GOT3 (cell line): ENCODE measurements around the gene SYT13.

Source experiments
- DNase-seq: peaks from one replicate; lab custom pipeline; 2025; ENCODE audit warnings: mixed read lengths; lab: John Stamatoyannopoulos, UW

SYT13 gene

DNA sequence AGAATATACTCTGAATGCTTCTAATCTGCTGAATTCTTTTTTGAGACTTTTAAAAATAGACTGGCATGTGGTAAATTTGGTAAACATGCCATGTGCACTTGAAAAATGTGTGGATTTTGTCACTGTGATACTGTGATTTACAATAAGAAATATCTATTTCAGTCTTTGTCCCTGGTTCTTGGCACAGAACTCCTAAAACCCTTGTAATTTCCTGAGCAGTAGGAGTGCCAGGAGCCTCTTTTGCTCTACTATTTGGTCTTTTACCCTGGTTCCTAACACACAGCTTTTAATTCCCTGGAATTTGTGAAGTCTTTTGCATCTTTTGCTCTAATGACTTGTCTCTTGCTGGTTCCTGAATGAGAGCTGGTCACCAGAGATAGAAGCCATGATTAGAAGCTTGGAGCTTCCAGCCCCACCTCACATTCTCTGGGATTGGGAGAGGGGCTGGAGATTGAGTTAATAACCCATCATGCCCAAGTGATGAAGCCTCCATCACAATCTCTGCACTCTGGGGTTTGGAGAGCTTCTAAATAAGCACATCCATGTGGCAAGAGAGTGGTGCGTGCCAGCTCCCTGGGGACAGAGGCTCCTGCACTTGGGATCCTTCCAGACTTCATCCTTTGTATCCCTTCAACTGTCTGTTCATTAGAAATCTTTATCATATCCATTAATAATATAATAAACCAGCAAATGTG is 27.2 kb upstream of the SYT13 start:
- no peak for DNase-seq

DNA sequence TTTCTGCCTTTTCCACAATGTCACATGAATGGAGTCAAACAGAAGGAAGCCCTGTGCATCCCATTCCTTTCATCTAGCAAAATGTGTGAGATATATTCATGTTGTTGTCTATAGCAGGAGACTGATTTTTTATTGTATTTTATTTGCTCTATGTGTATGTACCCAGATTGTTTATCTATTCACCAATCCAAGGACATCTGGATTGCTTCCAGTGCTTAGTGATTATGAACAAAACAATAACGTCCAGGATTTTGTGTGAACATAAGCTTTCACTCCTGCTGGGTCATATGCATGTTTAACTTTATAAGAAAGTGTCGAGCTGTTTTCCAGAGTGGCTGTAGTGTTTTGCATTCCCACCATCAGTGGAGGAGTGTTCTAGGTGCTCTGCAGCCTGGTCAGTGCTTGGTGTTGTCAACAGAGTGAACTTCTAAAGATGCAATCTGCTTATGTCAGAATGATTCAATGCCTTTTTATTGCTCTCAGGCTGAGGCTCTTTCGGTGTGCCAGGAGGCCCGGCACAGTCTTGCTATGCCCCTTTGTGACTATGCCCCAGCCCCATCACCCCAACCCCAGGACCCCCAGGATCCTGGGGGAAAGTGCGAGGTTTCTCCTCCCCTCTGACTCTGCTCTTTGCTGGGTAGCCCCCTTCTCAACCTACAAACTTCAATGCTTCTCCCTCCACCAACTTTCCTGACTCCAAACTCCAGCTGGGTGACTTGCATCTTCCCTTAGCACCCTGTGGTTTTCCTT is 19.9 kb upstream of the SYT13 start:
- DNase-seq: no peak

DNA sequence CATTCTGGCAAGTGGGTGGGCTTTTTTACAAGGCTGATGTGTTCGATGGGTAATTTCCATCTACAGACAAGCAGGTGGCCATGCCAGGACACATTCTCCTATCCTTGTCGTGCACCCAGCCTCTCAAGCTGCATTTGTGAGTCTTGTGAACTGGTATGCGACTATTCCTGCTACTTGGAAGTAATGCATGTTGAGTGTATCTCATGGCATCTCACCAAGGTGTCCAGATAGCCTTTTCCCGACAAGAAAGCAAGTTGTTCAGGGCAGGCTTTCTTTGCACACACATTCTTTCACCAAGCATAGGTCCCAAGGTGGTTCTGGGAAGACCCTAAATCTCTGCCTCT is 18.8 kb upstream of the SYT13 start:
- no peak for DNase-seq

DNA sequence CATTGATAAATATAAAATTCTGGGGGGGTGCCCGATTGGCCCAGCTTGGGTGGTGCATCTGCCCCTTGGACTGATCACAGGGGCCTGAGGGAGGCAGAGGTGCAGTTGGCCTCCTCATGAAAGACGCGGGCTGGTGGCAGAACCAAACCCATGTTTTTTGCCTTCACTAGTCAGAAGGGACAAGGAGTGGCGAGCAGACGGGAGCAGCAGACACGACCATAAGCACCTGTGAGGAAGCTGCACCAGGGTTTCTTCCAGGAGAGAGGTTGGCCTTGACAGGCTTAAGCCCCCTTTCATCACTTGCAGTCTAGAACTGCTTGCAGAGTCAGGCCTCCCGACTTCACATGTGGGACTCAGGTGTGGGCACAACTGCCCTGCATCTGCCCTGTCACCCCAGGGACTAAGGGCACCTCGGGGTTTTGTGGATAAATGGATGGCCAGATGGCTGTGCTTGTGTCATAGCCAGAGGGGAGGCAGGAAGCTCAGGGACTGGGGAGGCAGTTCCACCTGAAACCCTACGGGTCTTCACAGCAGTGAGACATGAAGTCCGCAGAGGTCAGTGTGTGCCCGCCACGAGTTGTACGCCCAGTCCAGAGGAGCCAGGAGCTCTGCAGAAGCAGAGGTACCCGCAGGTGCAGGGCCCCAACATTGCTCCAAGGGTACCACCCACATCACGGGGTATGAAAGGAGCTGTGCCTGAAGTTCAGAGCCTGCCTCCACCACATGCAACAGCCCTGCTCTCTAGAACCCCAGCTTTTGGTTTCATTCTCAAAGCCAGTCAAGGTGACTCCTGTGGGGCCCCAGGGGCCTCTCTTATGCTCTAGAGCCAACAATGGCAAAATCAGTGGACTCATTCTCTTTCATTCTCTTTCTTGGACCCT is 18.2 kb upstream of the SYT13 start:
- no peak for DNase-seq

DNA sequence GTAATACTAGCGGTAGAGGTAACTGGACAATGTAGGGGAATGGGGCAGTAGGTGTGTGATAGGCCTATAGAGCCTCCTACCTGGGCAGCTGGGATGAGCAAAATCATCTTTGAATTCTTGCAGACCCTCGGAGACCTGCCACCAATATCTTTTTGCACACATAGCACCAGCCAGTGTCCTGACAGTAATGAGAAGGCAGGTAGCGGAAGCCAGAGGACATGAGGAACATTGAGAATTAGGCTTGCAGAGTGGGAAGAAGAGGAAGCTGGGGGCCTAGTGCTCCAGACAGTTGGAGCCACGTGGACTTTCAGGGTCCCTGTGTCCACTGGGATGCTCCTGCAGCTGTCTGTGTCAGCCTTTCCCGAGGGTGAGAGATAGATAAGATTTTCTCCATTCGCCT is 17.2 kb upstream of the SYT13 start:
- DNase-seq: no peak

DNA sequence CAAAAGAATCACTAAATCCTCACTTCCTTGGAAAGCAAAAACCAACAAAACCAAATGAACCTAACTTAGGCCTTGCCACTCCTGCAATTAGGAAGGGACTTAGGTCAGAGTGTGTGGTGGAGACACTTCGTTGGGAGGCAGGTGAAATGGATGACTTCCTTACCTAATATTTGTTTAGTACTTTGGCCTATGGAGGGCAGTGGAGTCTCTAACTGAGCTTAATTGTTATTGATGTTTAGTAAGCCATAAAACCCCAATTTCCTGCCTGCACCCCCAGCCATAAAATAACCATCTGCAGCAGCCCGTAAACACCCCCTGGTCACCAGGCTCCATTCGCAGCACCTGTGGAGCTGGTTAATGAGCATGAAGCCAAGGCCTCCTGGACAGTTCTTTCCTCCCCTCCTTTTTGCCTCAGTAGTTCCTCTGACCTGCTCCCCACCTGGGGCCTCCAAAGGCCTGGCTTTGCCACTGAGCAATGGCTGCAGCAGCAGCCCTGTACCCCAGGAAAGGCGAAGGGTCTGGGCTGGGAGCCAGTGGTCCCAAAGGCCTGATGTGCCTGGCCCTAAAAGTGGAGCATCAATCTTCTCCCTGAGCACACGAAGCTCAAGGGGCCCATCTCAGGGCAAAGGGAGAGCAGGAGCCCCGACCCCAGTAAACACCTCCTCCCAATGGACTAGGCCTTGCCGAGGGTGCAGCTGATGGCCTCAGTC is 15.6 kb upstream of the SYT13 start:
- no peak for DNase-seq

DNA sequence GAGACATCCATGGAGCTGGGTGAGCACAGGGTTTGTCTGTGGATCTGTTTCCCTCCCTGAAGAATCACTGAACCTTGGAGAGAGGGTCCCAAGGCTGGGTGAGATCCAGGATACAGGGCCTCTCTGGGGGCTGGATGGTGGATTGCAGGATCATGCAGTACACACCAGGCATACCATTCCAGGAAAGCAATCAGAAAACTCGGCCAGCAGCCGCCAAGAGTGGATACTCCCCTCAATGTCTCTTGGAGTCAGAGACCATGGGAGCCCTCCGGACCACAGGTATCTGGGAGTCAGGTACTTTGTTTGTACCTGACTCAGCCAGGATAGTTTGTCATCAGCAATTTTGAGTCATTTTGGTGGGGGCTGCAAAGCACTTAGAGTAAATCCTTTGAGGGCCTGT is 14.6 kb upstream of the SYT13 start:
- no peak for DNase-seq

DNA sequence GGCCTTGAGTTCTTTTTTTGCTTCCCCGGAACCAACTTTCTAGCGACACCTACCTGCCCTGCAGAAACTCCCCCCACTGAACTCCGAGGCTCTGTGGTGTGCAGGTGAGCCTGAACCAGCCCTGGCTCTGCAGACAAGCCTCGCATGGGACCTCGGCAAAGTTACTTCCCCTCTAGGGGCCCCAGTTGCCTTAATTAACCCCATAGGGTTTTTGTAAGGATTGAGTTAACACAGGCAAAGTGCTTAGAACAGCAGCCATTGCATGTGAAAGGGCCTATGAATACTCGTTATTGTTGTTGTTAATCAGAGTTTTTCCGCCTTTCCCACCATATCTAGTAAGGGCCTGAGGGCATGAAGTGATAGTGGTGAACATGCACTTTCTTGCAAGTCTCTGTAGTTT is 12.6 kb upstream of the SYT13 start:
- DNase-seq: no peak

DNA sequence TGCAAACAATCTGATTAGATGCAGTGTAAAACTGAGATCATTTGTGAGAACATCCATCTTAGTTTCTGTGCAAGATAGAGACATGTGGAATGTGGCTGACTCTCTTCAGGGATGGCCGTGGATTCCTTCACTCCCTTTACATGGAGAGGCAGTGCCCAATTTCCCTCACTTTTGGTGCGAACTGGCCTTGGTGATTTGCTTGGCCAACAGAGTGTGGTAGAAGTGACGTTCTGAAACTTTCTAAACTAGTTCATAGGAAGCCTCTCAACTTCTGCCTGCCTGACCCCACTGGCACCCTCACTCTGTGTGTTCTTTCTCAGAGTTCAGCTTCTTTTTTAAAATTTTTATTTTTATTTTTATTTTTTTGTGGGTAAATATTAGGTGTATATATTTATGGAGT is 9.9 kb upstream of the SYT13 start:
- DNase-seq: no peak

DNA sequence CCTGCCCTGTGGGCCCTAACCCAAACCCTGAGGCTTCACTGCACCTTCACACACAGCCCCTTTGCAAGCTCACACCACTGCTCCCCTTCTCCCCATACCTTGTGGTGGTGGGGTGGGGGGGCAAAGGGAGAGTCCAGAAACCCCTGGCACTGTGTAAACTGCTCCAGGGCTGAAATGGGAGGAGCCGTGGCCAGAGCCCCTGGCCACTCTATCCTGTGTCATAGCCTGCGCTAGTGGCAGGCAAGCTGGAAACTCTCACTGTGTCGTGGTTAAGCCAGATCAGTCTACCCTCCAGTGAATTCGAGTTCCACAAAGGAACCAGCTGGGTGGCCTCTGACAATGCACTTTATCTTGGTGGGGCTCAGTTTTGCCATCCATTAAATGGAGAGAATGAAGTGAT is 8.4 kb upstream of the SYT13 start:
- DNase-seq: no peak

DNA sequence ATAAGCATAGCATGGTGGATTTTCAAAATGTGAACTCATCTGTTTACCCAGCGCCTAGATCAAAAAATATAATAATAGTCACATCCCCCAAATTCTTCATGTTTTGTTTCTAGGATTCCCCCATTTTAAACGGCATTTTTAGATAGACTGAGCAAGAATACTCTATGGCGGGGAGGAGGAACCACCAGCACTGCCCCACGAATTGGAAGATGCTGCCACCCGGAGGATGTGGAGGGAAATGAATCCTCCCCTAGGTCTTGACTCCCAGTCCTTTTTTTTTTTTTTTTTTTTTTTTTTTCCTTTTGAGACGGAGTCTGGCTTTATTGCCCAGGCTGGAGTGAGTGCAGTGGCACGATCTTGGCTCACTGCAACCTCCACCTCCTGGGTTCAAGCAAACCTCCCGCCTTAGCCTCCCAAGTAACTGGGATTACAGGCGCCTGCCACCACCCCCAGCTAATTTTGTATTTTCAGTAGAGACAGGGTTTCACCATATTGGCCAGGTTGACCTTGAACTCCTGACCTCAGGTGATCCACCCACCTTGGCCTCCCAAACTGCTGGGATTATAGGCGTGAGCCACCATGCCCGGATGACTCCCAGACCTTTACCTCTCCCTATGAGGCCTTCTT is 7.5 kb upstream of the SYT13 start:
- DNase-seq: peak; percentile 26

DNA sequence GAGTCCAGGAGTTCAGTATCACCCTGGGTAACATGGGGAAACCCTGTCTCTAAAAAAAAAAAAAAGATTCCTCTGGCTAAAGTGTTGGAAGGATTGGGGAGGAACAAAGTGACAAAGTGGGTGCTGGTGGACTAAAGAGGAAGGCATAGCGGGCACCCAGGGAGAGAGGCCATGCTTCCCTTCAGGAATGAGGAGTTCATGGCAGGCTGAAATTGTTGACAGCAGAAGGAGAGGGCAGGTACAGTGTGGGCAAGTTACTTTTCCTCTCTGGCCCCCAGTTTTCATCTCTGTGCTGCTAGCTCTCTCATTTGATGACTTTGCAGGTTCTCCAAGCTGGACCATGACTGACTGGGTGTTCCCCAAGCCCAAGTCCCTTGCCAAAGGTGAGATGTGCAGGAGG is 4.4 kb upstream of the SYT13 start:
- DNase-seq: no peak

DNA sequence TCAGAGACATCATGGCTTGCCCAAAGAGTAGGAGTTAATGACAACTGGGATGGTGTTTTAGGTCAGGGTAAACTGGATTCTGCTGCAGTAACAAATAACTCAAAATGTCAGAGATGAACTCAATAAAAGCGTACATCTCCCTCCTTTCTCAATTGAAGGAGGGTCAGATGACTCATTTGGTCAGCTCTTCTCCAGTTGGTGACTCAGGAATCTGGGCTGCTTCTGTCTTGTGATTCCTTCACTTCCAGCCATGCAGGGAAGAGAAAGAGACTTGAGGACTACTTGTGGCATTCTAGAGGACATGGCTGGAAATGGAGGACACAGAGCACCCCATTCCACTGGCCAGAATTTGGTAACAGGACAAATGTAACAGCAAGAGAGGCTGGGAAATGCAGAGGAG is 3.2 kb upstream of the SYT13 start:
- DNase-seq: peak; percentile 10

DNA sequence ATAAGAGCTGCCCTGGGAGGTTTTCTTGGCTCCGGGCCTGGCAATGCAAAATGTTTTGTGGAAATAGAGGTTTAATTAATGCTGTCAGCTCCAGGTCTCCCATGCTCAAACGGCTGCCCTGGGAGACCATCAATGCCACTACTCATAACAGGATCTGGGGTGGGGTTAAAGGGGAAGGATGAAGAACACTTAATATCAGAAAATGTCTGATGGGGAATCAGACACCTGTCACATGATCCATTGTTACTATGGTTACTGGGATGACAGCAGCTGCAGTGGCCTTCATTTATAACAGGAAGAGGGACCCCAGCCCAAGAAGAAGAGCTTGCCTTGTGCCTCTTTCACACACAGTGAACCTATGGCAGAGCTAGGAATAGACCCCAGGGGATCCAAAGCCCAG is 2.2 kb upstream of the SYT13 start:
- no peak for DNase-seq

DNA sequence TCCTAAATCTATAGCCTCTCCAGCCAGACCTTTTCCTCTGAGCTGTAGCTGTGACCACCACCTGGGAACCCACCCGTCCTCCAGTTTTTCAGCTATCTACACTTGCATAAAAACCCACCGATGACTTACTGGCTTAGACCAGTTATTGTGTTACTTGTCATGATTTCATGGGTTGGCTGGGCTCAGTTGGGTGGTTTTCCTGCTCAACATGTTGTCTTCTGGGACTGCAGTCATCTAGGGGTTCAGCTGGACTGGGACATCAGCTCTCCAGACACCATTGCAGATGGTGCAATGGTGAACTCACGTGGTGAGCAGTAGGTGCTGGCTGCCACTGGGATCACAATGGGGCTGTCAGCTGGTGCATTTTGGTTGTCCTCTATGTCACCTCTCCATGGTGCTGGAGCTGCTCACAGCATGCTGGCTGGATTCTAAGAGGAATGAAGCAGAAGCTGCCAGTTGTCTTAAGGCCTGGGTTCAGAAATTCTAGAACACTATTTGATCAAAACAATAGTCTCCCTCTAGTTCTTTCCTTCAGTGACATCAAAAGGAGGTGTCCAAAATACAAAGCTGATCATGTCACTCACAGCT is 1.3 kb upstream of the SYT13 start:
- no peak for DNase-seq

DNA sequence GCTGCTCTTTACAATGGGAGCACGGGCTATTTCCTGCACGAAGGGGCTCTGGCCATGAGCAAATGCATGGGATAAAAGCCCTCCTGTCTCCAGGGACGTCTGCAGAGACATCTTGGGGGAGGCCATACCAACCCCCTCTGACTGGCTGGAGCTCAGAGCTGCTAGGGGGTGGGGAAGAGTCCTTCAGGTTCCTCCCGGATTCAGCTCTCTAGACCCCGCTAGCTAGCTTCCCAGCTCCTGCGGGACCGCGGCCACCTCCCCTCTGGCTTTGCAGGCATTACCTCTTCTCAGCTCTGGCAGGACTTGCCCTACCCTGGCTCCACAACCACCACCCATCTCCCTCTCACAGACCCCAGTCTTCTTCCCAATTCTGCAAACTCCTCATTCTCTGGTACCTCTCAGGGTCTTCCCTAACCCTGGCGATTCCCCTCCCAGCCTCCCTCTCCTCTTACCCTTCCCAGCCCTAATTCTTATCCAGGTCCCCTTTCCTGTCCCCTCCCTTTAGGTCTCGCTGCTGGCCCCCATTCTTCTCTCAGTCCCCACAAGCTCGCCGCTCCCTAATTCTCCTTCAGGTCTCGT is 802 bp downstream of the SYT13 start:
- DNase-seq: no peak

DNA sequence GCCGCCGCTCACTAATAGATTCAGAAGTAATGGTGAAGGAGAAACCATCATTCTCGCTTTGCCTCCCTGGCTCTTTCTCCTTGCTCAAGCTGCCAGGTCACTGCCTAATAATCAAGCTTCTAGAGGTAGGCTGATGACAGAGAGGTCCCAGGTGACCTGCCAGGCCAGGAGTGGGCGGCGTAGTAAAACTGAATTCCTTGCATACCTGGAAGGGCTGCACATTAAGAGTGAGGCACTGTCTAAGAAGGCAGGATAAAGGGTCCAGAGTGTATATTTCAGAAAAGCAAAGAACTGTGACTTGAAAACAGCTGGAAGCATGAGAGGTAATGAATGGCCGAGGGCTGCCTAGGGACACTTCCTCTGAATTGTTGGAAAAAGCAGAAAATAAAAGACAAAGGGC is 4.1 kb downstream of the SYT13 start:
- DNase-seq: no peak

DNA sequence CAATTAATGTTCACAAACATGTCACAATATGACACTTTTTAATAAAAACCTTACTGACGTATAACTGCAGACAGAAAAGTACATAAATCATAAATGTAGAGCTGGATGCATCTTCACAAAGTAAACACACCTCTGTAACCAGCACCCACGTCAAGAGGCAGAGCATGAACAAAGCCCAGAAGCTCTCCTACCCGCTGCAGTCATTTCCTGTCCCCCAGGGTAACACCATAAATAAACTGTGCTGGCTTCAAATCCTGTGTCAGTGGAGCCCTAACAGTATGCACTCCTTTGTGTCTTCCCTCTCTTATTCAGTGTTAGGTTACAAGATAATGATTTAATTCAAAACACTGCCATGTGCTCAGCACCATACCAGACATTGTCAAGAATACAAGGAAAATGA is 5.7 kb downstream of the SYT13 start:
- DNase-seq: no peak

DNA sequence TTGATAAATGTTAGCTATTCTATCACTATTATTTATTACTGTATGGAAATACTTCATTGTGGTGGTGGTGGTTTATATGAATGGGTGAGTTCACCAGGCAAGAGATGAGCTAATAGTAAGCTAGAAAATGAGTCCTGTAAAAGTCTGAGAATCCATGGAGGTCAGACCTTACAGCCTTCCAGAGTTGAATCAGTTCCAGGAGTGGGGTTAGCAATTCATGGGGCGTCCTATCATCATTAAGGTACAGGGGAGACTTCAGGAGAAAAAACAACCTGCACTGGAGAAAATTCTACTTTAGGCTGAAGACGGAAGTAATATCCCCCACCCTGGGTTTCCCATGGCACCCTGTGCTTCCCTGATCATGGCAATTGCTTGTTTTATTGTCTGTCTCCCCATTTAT is 6.5 kb downstream of the SYT13 start:
- DNase-seq: no peak

DNA sequence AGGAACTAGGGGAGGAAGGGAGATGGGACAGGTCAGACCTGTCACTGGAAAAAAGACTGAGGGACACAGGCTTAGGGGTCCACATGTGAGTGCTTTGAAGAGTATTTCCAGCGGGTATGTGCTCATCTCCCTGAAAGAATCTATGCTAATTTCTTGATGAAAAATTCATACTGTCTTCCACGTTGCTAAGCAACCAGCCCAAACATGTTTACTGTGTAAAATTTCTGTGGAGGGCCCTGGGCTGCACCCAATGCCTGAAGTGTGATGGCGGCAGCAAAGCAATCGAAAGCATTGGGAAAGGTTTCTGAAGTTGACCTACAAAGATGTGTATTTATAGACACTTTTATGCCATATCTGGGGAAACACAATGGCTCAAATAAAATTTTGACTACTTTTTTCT is 7.4 kb downstream of the SYT13 start:
- DNase-seq: no peak

DNA sequence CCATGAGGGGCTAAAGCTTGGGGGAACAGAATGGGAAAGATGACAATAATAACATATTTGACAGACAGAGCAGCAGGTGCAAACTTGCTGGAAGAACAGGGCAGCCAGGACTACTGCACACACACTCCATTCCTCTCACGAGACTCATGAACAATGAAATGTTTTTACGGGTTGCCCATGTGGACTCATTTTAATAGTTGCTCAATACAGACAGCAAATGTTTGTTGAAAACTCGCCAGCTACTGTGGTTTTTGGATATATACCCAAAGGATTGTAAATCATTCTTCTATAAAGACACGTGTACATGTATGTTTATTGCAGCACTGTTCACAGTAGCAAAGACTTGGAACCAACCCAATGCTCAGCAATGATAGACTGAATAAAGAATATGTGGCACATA is 10.3 kb downstream of the SYT13 start:
- no peak for DNase-seq
